Activated CD4-positive, alpha-beta T cell treated with anti-CD3 and anti-CD28 coated beads for 1 hour (primary cell): ENCODE data around the gene TRIOBP.
"Not testable (repeated sequence)": the region's sequence is repeated elsewhere in the genome, so short reads cannot be mapped to it uniquely, and the experiment has no call there.

ENCODE experiments used
- DNase-seq: peaks from one replicate; pipeline ENCODE4 v3.0.0-alpha.2; 2020

Gene TRIOBP

DNA sequence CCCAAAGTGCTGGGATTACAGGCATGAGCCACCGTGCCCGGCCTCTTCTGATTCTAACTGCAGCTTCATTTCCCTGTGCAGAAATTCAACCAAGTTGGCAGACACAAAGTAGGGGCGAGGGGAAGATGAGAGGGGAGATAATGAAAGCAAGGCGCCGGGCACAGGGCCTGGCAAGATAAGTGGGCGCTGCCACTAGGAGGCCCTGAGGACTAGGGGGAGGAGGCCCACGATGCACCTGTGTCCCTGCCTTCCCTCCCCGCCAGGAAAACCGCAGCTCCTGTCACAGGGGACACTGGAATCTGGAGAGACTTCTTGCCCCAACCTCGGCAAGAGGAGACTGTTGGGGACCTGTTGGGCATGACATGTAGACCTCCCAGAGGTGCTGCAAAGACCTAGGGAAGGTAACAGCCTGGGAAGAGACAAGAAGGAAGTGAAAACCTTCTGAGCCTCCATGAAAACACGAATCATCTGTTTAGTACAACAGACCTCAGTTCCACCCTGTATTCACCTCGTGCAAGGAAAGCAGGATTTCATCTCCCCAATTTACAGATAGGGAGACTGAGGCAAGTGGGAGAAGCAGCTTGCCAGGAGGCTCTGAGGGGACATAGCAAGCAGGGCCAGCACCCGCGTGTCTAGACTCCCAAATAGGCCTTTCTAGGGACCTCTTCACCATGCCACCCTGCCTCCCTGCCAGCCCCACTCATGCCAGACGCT, 24.5 kb upstream of the TRIOBP start:
- no peak for DNase-seq

GRCh38 chr22:37672920-37673455, 23.9 kb upstream of the TRIOBP start:
- no peak for DNase-seq

GRCh38 chr22:37674248-37674647, 22.6 kb upstream of the TRIOBP start:
- DNase-seq, result no peak

DNA sequence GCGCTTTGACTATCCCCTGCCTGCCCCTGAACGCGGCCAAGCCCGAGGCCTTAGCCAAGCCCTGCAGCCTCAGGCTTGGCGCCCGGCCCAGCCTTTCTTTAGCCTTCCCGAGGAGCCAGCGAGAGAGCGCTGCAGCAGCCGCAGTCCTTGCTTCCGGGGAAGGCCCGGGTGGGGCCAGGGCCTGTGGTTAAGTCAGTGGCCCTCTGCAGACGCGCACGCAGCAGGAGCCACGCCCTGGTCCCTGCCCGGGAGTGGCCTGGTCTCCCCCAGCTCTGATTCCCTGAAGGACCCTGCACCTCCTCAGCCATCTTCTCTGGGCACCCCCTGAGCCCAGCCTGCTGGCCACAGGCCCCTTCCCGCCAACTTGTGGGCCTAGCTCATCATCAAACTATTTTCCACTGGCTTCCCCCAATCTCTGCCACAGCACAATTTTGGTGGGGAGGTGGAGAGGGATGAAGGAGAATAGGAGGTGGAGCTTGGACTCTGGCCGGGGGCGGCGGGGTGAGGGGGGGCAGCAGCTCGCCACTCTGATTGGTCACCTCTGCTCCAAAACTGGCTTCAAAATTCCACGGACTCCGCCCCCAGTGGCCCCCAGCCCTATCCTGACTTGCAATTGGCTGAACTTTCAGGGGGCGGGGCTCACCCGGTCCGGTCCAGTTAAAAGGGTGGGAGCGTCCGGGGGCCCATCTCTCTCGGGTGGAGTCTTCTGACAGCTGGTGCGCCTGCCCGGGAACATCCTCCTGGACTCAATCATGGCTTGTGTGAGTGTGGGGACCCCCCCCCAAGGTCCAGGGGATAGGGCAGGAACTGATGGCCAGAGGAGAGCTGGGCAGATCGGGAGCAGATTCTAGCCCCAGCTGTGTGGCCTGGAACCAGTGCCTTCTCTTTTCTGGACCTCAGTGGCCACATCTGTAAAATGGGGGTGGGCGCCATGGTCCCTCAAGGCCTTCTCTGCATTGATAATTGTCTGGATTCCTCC, 21.6 kb upstream of the TRIOBP start, which contains the start of gene LGALS1:
Gene LGALS1 (plus strand): TSS at position 686 of the 979 bp plus-strand sequence. CDS start 67 bp downstream, at position 753.
- DNase-seq, result peak; percentile 37

GRCh38 chr22:37675930-37676735, 20.7 kb upstream of the TRIOBP start:
- DNase-seq, result no peak

DNA sequence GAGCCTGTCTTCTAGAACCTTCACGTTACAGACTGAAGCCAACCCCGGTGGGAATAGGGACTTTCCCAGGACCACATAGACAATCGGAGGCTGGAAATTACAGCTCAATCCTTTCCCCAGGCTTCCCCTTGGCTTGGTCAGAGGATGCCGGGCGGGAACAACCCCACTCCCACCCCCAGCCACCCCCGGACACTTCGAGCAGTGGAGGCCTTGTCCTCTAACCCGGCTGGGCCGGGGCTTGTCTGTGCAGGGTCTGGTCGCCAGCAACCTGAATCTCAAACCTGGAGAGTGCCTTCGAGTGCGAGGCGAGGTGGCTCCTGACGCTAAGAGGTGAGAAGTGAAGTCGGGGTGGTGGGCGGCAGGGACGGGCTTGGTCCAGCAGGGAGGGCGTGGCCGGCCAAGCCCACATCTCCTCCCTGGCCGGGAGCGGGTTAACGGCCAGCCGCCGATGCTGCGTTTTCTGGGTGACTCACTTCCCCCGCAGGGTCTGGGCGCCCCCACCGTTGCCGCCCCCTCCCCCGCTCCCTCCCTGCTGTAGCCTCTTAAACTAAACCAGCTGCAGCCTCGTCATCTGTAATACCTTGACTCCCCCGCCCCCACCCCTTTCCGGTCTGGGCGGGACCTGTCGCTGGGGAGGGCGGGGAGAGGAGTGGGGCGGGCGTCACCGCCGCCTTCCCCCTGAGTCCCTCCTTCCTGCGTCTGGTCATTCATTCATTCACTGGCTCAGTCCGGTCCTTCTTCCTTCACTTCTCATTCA, 19.9 kb upstream of the TRIOBP start:
- peak; percentile 91 for DNase-seq

GRCh38 chr22:37677493-37677974, 19.3 kb upstream of the TRIOBP start:
- DNase-seq, result no peak

DNA sequence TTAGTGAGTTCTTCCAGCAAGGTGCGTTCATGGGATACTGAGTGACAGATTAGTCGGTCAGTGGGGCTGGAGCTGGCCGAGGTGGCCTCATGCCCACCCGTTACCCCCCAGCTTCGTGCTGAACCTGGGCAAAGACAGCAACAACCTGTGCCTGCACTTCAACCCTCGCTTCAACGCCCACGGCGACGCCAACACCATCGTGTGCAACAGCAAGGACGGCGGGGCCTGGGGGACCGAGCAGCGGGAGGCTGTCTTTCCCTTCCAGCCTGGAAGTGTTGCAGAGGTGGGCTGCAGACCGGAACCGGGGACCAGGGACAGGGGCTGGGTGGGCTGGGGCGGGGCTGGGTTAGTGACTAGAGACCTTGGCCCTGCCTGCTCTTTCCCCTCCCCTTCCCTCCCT, 18.5 kb upstream of the TRIOBP start:
- no peak for DNase-seq

DNA sequence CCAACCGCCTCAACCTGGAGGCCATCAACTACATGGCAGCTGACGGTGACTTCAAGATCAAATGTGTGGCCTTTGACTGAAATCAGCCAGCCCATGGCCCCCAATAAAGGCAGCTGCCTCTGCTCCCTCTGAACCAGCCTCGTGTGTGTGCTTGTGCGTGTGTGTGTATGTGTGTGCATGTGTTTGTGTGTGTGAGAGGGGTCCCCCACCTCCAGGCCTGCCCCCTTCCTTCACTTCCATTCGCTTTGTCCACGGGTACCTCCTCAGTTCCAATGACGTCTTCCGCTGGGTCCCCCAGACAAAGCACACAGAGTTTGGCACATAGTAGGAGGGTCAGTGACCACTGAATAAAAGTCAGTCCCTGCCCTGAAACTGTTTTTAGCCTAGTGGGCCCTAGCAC, 17.2 kb upstream of the TRIOBP start:
- DNase-seq, result no peak

DNA sequence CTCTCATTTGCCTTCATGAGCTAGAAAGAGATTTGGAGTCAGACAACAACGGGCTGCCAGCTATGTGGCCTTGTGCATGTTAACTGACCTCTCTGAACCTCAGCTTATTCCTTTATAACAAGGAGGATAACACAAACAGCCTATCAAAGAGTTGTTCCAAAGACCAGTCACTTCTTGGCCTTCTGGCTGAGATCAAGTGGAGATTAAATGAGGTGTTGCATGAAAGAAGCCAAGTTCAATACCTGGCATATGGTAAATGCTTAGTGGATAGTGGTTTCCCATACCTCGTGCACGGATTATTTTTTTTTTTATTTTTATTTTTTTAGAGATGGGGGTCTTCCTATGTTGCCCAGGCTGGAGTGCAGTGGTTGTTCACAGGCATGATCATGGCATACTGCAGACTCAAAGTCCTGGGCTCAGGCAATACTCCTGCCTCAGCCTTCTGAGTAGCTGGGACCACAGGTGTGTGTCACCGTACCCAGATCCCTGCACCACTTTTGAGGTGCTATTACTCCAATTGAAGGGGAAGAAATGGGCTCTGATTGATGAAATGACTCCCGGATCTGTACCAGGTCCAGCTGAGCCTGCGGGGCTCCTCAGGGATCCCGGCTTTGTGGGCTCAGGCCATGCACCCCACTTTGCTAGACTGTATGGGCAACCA, 16.5 kb upstream of the TRIOBP start:
- DNase-seq, result no peak

DNA sequence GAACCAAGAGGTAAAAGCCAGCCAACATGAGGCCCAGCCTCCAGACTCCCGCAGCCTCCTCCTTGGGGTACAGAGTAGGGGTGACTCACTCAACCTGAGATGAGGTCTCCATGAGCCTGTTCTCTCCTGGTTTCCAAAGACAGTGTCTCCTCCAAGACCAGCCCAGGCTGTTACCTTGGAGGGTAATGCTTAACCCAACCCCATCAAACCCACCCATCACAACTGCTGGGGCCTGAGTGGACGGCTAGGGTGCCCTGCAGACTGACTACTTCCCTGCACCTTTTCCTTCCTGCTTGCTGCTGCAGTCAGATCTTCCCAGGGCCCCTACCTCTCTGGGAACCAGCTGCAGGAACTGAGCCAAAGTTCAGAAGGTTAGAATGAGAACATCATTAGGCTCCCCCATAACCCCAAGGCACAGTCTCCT, 15.8 kb upstream of the TRIOBP start:
- DNase-seq, result no peak

DNA sequence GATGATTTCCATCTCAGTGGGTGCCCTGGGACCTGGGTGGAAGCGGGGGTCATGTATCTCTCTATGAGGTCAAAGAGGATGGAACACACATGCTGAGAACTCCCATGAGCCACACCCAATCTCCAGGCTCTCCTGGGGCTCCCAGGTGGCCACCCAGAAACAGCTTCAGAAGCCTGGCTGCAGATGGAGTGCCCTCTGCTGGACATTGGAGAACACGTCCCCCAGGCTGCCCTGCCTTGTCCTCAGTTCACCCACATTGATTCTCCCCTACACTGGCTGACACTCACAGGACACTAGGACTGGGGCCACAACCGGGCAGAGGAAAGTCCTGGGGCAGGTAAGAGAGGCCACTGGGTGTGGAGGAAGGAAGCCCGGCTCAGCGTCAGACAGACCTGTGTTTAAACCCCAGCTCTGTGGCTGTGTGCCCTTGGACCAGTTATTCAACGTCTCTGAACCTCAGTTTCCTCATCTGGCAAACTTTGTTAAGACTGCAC, 15.2 kb upstream of the TRIOBP start:
- DNase-seq, result peak; percentile 62

GRCh38 chr22:37684803-37685615, 11.8 kb upstream of the TRIOBP start:
- no peak for DNase-seq

GRCh38 chr22:37686002-37686982, 10.6 kb upstream of the TRIOBP start, which contains the start of gene NOL12:
NOL12 (plus strand) TSS chr22:37686343; CDS start chr22:37686393, 50 bp downstream.
- peak; percentile 68 for DNase-seq

GRCh38 chr22:37690407-37690806, 6.4 kb upstream of the TRIOBP start:
- no peak for DNase-seq

GRCh38 chr22:37690901-37691504, 5.8 kb upstream of the TRIOBP start:
- DNase-seq, result no peak

- DNase-seq, result no peak
These were observed 4.1 kb upstream of the TRIOBP start for GRCh38 chr22:37692627-37693285.

- not testable (repeated sequence) for DNase-seq
These were observed 2.7 kb upstream of the TRIOBP start for GRCh38 chr22:37694131-37694530.
